ENCODE data around the gene ZHX3.
"Not testable (repeated sequence)": the region's sequence is repeated elsewhere in the genome, so short reads cannot be mapped to it uniquely, and the experiment has no call there.

- TF ChIP-seq POLR2AphosphoS5 (IDR thresholded peaks at IDR 0.05) = not testable (repeated sequence)
- TF ChIP-seq, protein P1, sequence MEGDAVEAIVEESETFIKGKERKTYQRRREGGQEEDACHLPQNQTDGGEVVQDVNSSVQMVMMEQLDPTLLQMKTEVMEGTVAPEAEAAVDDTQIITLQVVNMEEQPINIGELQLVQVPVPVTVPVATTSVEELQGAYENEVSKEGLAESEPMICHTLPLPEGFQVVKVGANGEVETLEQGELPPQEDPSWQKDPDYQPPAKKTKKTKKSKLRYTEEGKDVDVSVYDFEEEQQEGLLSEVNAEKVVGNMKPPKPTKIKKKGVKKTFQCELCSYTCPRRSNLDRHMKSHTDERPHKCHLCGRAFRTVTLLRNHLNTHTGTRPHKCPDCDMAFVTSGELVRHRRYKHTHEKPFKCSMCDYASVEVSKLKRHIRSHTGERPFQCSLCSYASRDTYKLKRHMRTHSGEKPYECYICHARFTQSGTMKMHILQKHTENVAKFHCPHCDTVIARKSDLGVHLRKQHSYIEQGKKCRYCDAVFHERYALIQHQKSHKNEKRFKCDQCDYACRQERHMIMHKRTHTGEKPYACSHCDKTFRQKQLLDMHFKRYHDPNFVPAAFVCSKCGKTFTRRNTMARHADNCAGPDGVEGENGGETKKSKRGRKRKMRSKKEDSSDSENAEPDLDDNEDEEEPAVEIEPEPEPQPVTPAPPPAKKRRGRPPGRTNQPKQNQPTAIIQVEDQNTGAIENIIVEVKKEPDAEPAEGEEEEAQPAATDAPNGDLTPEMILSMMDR (IDR thresholded peaks at IDR 0.05) = not testable (repeated sequence)
Observed at GRCh38 chr20:41132388-41132775, 185.1 kb downstream of the ZHX3 start.

Measured in stomach (tissue), 4 donors.